ENCODE data around the gene TMEM181.

- TF ChIP-seq, protein P1, sequence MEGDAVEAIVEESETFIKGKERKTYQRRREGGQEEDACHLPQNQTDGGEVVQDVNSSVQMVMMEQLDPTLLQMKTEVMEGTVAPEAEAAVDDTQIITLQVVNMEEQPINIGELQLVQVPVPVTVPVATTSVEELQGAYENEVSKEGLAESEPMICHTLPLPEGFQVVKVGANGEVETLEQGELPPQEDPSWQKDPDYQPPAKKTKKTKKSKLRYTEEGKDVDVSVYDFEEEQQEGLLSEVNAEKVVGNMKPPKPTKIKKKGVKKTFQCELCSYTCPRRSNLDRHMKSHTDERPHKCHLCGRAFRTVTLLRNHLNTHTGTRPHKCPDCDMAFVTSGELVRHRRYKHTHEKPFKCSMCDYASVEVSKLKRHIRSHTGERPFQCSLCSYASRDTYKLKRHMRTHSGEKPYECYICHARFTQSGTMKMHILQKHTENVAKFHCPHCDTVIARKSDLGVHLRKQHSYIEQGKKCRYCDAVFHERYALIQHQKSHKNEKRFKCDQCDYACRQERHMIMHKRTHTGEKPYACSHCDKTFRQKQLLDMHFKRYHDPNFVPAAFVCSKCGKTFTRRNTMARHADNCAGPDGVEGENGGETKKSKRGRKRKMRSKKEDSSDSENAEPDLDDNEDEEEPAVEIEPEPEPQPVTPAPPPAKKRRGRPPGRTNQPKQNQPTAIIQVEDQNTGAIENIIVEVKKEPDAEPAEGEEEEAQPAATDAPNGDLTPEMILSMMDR (IDR thresholded peaks at IDR 0.05; ENCODE audit: poor library complexity) = no peak
- no peak for TF ChIP-seq EZH2 (IDR thresholded peaks at IDR 0.05; ENCODE audit: borderline replicate concordance)
Observed at GRCh38 chr6:158680481-158680880, 120.6 kb downstream of the TMEM181 start.
